Measurements from ENCODE around the gene CNTNAP2. TPM values are rescaled to one million over a fixed set of nuclear protein-coding genes. Genes with fewer than 3 reads are reported as not detected.

CNTNAP2 gene
- total and polyA plus RNA-seq, 2 of the 8 experiments (the other 6 are each of a cell fraction or from before 2014, with no cell fraction given) = 27.9 to 71.0 TPM

- Histone ChIP-seq H3K79me1 (ENCODE audit: low read depth, low read length) (no peaks in the 10 kb centered on the region), H3K14ac (ENCODE audit: insufficient read length) (no peak overlapping the region), H4K91ac (replicated peaks; ENCODE audit: insufficient read length, low read length) (no peak overlapping the region), H3K4ac (replicated peaks; ENCODE audit: insufficient read length, low read depth, low read length) (no peak overlapping the region), H3K56ac (replicated peaks; ENCODE audit: insufficient read length, low read depth, low read length) (no peak overlapping the region), H2BK20ac (ENCODE audit: low read length) (no peak overlapping the region), H3K27me3 (replicated peaks in 1 of 4; ENCODE audit: control insufficient read depth in 3 of 4, extremely low read depth in 1 of 4, insufficient read depth in 3 of 4, low read length in 3 of 4) (no peaks in the 10 kb centered on the region), H3K79me2 (ENCODE audit: control insufficient read depth in 1 of 2, insufficient read depth in 2 of 2, low read length in 2 of 2) (no peaks in the 10 kb centered on the region), H3K9me3 (ENCODE audit: insufficient read depth in 2 of 2, low read depth in 1 of 2, low read length in 1 of 2) (no peaks in the 10 kb centered on the region; a peak in 1 of 4 replicates), H2BK120ac (replicated peaks; ENCODE audit: low read depth, low read length) (no peak overlapping the region), H2AFZ (ENCODE audit: low read length) (no peak overlapping the region), H4K5ac (ENCODE audit: insufficient read length, low read depth, low read length) (no peak overlapping the region), H4K20me1 (replicated peaks in 1 of 2; ENCODE audit: control insufficient read depth in 1 of 2, insufficient read depth in 2 of 2, low read length in 2 of 2) (no peaks in the 10 kb centered on the region), H3K36me3 (ENCODE audit: control insufficient read depth in 2 of 4, insufficient read depth in 4 of 4, low read length in 3 of 4) (no peaks in the 10 kb centered on the region), H3K23me2 (ENCODE audit: low read depth, low read length) (no peaks in the 10 kb centered on the region), H2BK5ac (ENCODE audit: low read depth, low read length) (no peak overlapping the region), H2BK12ac (ENCODE audit: low read depth, low read length) (no peak overlapping the region), H3K27ac (ENCODE audit: low read depth, low read length) (no peak overlapping the region), H3K23ac (ENCODE audit: insufficient read length) (no peak overlapping the region), H3K18ac (ENCODE audit: extremely low read depth, low read length) (no peak overlapping the region), H2AK5ac (ENCODE audit: low read depth, low read length) (no peak overlapping the region), H3K9ac (replicated peaks in 1 of 4; ENCODE audit: extremely low read depth in 1 of 4, low read depth in 3 of 4, low read length in 3 of 4) (no peak overlapping the region), H3K4me2 (ENCODE audit: insufficient read depth in 1 of 2, low read depth in 2 of 2, low read length in 2 of 2) (no peak overlapping the region), H3K4me1 (replicated peaks in 1 of 4; ENCODE audit: control insufficient read depth in 3 of 4, insufficient read depth in 4 of 4, low read length in 3 of 4) (no peaks in the 10 kb centered on the region), H2BK15ac (ENCODE audit: low read length) (no peak overlapping the region), H3K4me3 (ENCODE audit: extremely low read depth in 1 of 4, insufficient read depth in 2 of 4, low read depth in 3 of 4, low read length in 4 of 4) (no peak overlapping the region), H4K8ac (ENCODE audit: extremely low read depth, insufficient read depth, low read length) (no peak overlapping the region)
- FAIRE-seq (no peak), DNase-seq (ENCODE audit: low read depth in 1 of 2, low spot score in 2 of 2) (no peak)
- CTCF ChIA-PET (ENCODE audit: partially characterized antibody) = interaction anchor here (0.6 to 1.4 kb wide), 2 partner anchors 222 to 256 kb away, joined by 3 to 4 read pairs; no protein-coding TSS in a partner anchor
- POLR2A ChIA-PET (ENCODE audit: partially characterized antibody) = no interaction called here
- TF ChIP-seq CBX5 (IDR thresholded peaks at IDR 0.05; ENCODE audit: low read depth, low read length) (no peak), YY1 (IDR thresholded peaks at IDR 0.05; ENCODE audit: low read depth, low read length) (no peak), KDM4A (IDR thresholded peaks at IDR 0.05; ENCODE audit: low read depth, low read length, severe bottlenecking) (no peak), SAP30 (IDR thresholded peaks at IDR 0.05; ENCODE audit: insufficient read depth, insufficient replicate concordance, low read length) (no peak), PHF8 (conservative IDR thresholded peaks at IDR 0.05; ENCODE audit: low read depth, low read length) (no peak), GTF2F1 (IDR thresholded peaks at IDR 0.05; ENCODE audit: borderline replicate concordance, low read depth, low read length) (no peak), TAF1 (IDR thresholded peaks at IDR 0.05; ENCODE audit: low read depth, low read length) (no peak), EGR1 (IDR thresholded peaks at IDR 0.05; ENCODE audit: borderline replicate concordance, low read depth, low read length) (no peak), KDM1A (IDR thresholded peaks at IDR 0.05; ENCODE audit: borderline replicate concordance, low read length) (no peak), KDM5A (IDR thresholded peaks at IDR 0.05; ENCODE audit: low read length) (no peak), CBX8 (IDR thresholded peaks at IDR 0.05; ENCODE audit: borderline replicate concordance, low read depth, low read length) (no peak)
- TF ChIP-seq, protein P1, sequence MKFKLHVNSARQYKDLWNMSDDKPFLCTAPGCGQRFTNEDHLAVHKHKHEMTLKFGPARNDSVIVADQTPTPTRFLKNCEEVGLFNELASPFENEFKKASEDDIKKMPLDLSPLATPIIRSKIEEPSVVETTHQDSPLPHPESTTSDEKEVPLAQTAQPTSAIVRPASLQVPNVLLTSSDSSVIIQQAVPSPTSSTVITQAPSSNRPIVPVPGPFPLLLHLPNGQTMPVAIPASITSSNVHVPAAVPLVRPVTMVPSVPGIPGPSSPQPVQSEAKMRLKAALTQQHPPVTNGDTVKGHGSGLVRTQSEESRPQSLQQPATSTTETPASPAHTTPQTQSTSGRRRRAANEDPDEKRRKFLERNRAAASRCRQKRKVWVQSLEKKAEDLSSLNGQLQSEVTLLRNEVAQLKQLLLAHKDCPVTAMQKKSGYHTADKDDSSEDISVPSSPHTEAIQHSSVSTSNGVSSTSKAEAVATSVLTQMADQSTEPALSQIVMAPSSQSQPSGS (IDR thresholded peaks at IDR 0.05; ENCODE audit: low read length) = no peak
- TF ChIP-seq, protein P2, sequence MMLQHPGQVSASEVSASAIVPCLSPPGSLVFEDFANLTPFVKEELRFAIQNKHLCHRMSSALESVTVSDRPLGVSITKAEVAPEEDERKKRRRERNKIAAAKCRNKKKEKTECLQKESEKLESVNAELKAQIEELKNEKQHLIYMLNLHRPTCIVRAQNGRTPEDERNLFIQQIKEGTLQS (IDR thresholded peaks at IDR 0.05; ENCODE audit: insufficient read depth, low read depth, low read length) = no peak
Measured at GRCh38 chr7:147182874-147183273, 1066.3 kb downstream of the CNTNAP2 start.
